Stomach (tissue), 9 donors: Measurements from ENCODE around the gene BOLL. TPM values are rescaled to one million over a fixed set of nuclear protein-coding genes. Genes with fewer than 3 reads are reported as not detected.

ENCODE experiments used
- DNase-seq, 2 donors: peaks; one replicate each; pipeline versions ENCODE4 v3.0.0 to v3.0.0-alpha.2; 2013 to 2019
- H3K27ac ChIP-seq, 5 donors: fragments of 200-600 bp in 4 of 5; sonication (generic) in 4 of 5; one replicate each; pipeline ENCODE4 v1.5.1; 2013 to 2019; ENCODE audit warnings: mild to moderate bottlenecking in 1 of 5, moderate library complexity in 1 of 5
- H3K27me3 ChIP-seq, 3 donors: fragments of 200-600 bp; sonication (generic); one replicate each; pipeline ENCODE4 v1.5.1; 2017 to 2019; ENCODE audit warnings: mixed run types in 1 of 3
- H3K36me3 ChIP-seq, 4 donors: fragments of 200-600 bp; sonication (generic); 1 replicate in 3 of 4; 2 replicates in 1 of 4; pipeline ENCODE4 v1.5.1; 2016 to 2019
- H3K4me1 ChIP-seq, 4 donors: fragments of 200-600 bp; sonication (generic); one replicate each; pipeline ENCODE4 v1.5.1; 2016 to 2019
- H3K4me3 ChIP-seq, 4 donors: fragments of 200-600 bp; sonication (generic) in 3 of 4; one replicate each; pipeline ENCODE4 v1.5.1; 2016 to 2019; ENCODE audit warnings: mild to moderate bottlenecking in 1 of 4
- H3K9me3 ChIP-seq, 4 donors: fragments of 200-600 bp; sonication (generic); one replicate each; pipeline ENCODE4 v1.5.1; 2016 to 2019
- CTCF ChIP-seq, 7 experiments: fragments of 450-650 bp in 4 of 7; fragments of 200-600 bp in 3 of 7; sonication (generic) in 3 of 7; IDR thresholded peaks; one replicate each; pipeline ENCODE4 v1.5.1; 2016 to 2019; ENCODE audit warnings: antibody characterized with exemption in 7 of 7, control low read depth in 2 of 7, mild to moderate bottlenecking in 1 of 7
- EP300 ChIP-seq: sonication (generic); formaldehyde crosslinking; IDR thresholded peaks from one replicate; pipeline ENCODE4 v1.6.1; 2017; ENCODE audit warnings: antibody characterized with exemption
- POLR2A ChIP-seq, 4 donors: fragments of 450-650 bp; IDR thresholded peaks; one replicate each; pipeline ENCODE4 v1.6.1; 2016; ENCODE audit warnings: antibody characterized with exemption in 4 of 4, control low read depth in 2 of 4, mild to moderate bottlenecking in 1 of 4, moderate library complexity in 1 of 4
- POLR2AphosphoS5 ChIP-seq, 3 donors: sonication (generic); formaldehyde crosslinking; IDR thresholded peaks; one replicate each; pipeline ENCODE4 v1.6.1; 2016; ENCODE audit warnings: antibody characterized with exemption in 3 of 3
- WGBS, 5 donors: extraction: QIAGEN DNeasy Blood & Tissue Kit in 3 of 5; methylation state at CpG; one replicate each; pipeline versions ENCODE4 v1.1.5 to v1.1.7; 2013 to 2018; 5-methylcytosine and 5-hydroxymethylcytosine counted together
- intact Hi-C: fragments of 100-400 bp; cut with DNase I; formaldehyde crosslinking; loops from one replicate; pipeline ENCODE4 v1.15.1; 2023; ENCODE audit warnings: low total_unique reads
- polyA plus RNA-seq, 3 donors: library from polyadenylated mRNA; stranded (reverse); fragments of 200-250 nt; gene quantifications; one replicate each; pipeline ENCODE4 v1.2.3, GENCODE V29; 2013
- total RNA-seq, 5 donors: library from RNA; depleted of rRNA; stranded (reverse); fragments of >200 nt; gene quantifications; one replicate each; pipeline versions ENCODE4 v1.1.0 to v1.2.3, GENCODE V29; 2014 to 2016
- donor health status: healthy with polysubstance abuse.
- donor health status: Bipolar disorder and iron deficiency.
- donor health status: healthy.

Gene BOLL
- total and polyA plus RNA-seq, 8 donors = not detected

GRCh38 chr2:197677483-197677882 lies 107.6 kb downstream of the BOLL start:
- no peaks in the 10 kb centered on the region for H3K9me3 ChIP-seq
- intact Hi-C loops = no loop called here
- peaks cover 0 to 14% (median 2%) of the 10 kb centered on the region in 4 donors for H3K4me1 ChIP-seq
- H3K4me3 ChIP-seq = no peak overlapping the region
- DNase-seq = no peak
- no peaks in the 10 kb centered on the region for H3K27me3 ChIP-seq
- no peaks in the 10 kb centered on the region for H3K36me3 ChIP-seq
- no peak overlapping the region for H3K27ac ChIP-seq
- 55 to 73% (median 62%) methylated on average over 2 of the region's 2 CpGs for WGBS, 5 donors
- TF ChIP-seq POLR2AphosphoS5 (IDR thresholded peaks at IDR 0.05) (no peak), EP300 (no peak), POLR2A (IDR thresholded peaks at IDR 0.05) (no peak), CTCF (IDR thresholded peaks at IDR 0.05) (no peak)

- TF ChIP-seq POLR2AphosphoS5 (IDR thresholded peaks at IDR 0.05) = no peak
- TF ChIP-seq EP300 = no peak
- TF ChIP-seq POLR2A (IDR thresholded peaks at IDR 0.05) = no peak
- no peak for TF ChIP-seq CTCF (IDR thresholded peaks at IDR 0.05)
- WGBS, 5 donors = 43 to 65% (median 59%) methylated on average over 3 of the region's 3 CpGs
- intact Hi-C loops = no loop called here
- Histone ChIP-seq H3K9me3 (no peaks in the 10 kb centered on the region), H3K36me3 (no peaks in the 10 kb centered on the region), H3K27me3 (no peaks in the 10 kb centered on the region), H3K4me1 (peaks cover 0 to 14% (median 2%) of the 10 kb centered on the region in 4 donors), H3K27ac (peak overlapping the region in 1 of 5 donors; percentile 66), H3K4me3 (no peak overlapping the region)
- no peak for DNase-seq
Measured at GRCh38 chr2:197677056-197677455, 108.1 kb downstream of the BOLL start.

Other genes with a start within 250 kb of the BOLL start
- gene RFTN2, start 109.7 kb downstream of the BOLL start, total RNA-seq = 10 to 100 TPM in 2 of 5 donors, 1 to 10 TPM in 1, under 1 TPM in 2; 0.45 to 13.3 (median 1.6) TPM
- gene RFTN2, start 109.7 kb downstream of the BOLL start, polyA plus RNA-seq = 1 to 10 TPM in 2 of 3 donors, under 1 TPM in 1; 0.65 to 5.0 (median 2.7) TPM
- gene MARS2, start 80.0 kb downstream of the BOLL start, total RNA-seq = 10 to 100 TPM in 1 of 5 donors, 1 to 10 TPM in 3, under 1 TPM in 1; 0.58 to 14.8 (median 6.8) TPM
- 1 to 10 TPM; 2.4 to 3.2 (median 3.0) TPM for gene MARS2, start 80.0 kb downstream of the BOLL start, polyA plus RNA-seq
- gene PLCL1, start 19.3 kb upstream of the BOLL start, total RNA-seq = 10 to 100 TPM in 2 of 5 donors, 1 to 10 TPM in 3; 2.2 to 28.7 (median 4.1) TPM
- gene PLCL1, start 19.3 kb upstream of the BOLL start, polyA plus RNA-seq = 1 to 10 TPM in 1 of 3 donors, under 1 TPM in 2; 0.93 to 1.4 (median 0.93) TPM